ENCODE data around the gene PNPLA7.

PNPLA7 gene

DNA sequence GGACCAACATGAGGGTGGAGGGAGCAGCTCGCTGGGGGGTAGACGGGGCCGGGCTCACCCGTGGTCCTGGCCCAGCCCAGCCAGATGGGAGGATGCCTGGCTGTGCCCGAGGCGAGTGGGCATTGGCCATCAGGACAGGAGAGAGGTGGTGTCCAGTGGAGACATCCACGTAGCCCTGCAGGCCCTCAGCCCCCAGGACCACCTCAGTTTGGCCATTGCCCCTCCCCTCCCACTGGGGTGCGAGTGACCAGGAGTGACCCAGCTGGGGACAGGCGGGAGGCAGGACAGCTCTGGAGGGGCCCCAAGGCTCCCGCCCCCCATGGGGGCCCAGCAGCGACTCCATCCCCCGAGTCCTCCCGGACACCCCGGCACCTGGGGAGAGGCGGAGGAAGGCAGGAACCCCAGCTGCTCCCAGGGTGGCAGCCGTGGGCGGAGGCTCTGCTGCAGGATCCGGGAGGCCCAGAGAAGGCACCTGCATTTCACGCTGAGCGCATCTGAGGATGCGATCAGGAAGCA, 118.7 kb downstream of the PNPLA7 start:
- DNase-seq, result no peak

- DNase-seq, result no peak
These were observed 119.3 kb downstream of the PNPLA7 start for GRCh38 chr9:137430723-137431415.

GRCh38 chr9:137429974-137430722, 120.1 kb downstream of the PNPLA7 start:
- DNase-seq, result no peak

DNA sequence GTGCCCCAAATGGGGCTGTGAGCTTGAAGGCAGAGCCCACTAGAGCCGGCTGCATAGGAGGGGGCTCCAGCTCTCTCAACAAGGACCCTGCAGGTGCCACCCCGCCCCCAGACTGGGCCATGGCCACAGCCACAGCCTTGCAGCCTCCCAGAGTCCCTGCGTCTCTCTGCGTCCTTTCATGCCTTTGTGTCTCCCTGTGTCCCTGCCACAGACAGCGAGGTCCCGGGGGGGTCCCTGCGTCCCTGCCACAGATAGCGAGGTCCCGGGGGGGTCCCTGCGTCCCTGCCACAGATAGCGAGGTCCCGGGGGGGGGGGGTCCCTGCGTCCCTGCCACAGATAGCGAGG, 120.7 kb downstream of the PNPLA7 start:
- no peak for DNase-seq

DNA sequence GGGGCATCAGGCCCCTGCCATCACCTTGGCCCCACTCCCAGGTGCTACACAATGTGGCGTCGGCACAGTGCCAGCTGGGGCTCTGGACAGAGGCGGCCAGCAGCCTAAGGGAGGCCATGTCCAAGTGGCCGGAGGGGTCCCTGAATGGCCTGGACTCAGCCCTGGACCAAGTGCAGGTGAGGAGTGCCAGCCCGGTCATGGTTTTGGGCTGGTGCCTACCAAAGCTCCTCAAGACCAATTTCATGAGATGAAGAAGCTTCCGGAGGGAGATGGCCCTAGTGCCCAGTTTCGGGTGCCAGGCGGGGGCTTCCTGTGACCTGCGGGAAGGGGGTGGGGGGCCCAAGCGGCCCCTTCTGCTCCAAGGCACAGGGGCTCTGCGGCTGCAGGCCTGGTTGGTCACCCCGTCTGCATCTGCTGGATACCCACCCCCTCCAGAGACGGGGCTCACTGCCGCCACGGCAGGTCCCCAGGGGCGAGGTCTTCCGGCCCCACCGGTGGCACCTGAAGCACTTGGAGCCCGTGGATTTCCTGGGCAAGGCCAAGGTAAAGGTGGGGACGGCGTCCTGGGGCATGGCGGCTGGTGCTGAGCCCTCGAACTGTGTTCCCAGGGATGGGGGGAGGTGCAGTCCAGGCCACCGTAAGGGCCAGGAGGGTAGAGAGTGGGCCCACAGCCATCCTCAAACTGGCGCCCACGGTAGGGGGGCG, 121.2 kb downstream of the PNPLA7 start:
- DNase-seq, result no peak

DNA sequence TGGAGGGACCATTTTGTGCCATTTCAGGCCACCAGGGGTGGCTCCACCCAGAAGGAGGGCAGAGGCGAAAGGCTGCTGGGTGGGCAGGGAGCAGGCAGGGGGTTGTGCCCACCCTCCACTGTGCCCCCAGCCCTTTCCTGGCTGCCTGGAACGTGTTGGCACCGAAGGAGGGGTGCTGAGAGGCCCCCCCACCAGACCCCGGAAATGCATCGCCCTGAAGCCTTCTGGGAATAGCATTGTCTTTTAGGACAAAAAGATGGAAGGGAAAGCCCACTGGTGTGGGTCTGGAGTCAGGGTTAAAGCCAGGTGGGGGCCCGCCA, 121.9 kb downstream of the PNPLA7 start:
- DNase-seq, result no peak

- DNase-seq, result no peak
These were observed 122.5 kb downstream of the PNPLA7 start for GRCh38 chr9:137427454-137428310.

DNA sequence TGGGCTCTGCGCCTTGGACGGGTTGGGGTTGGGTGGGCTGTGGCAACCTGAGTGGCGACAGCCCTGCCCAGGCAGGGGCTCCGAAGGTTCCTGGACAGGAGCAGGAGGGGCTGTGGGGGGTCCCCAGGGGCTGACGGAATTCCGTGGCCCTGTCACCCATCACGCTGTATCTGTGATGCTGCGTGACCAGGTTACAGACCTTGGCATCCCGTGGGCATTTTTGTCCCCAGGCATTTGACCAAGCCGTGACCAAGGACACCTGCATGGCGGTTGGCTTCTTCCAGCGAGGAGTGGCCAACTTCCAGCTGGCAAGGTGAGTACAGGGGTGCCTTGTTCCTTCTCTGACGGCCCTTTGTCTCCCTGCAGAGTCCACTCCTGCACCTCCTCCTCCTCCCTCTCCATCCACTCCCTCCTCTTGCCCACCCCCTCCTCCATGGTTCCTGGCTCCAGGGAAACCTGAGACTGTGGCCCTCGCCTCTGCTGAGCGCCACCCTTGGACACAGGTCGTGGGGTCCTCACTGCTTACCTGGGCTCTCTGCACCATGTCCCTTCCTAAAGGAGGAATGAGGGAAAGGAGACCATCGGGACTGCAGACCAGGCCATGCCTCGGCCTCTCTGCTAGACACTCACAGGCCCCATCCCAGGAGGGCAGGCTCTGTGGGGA, 124.1 kb downstream of the PNPLA7 start:
- DNase-seq, result no peak

- no peak for DNase-seq
These were observed 126.5 kb downstream of the PNPLA7 start for GRCh38 chr9:137423514-137424291.

DNA sequence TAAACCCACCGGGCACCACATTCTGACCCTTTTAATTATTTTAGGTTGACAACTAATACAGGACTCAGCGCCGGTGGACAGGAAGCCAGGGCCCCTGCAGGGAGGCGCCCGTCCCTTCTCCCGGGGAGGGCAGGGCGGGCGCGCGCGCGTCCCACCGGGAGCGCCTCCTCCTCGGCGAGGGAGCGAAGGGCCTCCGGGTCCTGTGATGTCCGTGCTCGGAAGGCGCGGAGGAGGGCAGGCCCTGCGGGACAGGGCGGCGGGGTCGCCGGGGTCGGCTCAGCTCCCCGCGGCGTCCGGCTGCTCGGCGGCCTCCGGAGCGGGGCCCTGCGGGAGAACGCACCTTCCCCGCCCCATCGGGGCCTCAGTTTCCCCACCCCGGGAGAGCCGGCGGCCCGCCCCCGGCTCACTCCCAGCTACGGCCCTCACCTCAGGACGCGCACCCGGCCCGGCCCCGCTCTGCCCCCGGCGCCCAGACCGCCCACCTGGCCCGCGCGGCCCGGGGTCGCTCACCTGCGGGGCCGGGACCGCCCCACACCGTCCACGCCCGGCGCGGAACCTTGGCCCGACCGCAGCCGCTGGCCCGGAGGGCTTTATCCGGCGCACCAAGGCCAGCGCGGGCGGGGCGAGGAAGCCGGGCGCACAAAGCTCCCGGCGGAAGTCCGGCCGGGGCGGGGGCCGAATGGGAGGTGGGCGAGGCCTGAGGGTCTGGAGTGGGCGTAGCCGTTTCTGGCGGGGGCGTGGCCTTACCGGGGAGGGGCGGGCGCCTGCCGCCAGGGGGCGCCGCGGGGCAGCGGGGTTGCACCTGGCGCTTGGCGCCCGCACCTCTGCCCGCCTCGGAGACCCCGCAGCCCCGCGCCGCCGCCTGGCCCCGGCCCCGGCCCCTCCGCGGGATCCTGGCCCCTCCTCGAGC, 127.3 kb downstream of the PNPLA7 start, which contains the start of the genes EXD3 and NOXA1:
EXD3 (minus strand) TSS at position 559 of the 910 bp plus-strand sequence. CDS start 27,805 bp downstream, outside the sequence.
NOXA1 (plus strand) TSS at position 790 of the 910 bp plus-strand sequence. CDS start 137 bp downstream, outside the sequence.
- DNase-seq, result peak; percentile 95 to 96

DNA sequence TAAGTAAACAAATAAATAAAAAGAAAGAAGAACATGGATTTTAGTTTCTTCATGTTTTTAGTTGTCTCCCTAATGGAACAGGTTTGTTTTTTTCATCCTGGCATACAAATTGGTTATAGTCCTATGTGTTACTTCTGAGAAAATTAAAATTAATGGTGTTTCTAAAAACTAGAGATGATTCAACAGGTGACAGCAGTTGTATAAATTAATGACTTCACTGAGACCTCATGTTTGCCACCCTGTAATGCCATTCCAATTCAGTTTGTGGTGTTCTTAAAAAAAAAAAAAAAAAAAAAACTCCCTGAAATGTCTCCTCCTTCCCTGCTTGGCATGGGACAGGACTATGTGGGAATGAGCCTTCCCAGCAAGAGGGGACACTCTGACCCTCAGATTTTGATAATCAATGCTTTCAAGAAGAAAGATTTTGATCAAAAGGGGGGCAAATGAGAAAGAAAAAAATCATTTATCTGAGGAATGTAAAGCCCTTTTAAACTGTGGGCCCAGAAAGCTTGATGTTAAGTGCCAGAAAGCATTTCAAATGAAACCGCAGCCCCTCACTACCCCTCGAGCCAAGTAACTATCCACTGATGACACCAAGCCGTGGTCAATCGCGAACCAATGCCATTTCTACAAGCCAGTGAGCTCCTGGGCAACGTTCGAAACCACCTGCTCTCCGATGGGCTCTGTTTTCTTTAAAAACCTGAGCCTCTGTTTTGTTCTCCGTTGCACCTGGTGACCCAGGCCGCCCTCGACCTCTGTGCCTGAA, 128.2 kb downstream of the PNPLA7 start:
- DNase-seq, result no peak

GRCh38 chr9:137417161-137418021, 132.8 kb downstream of the PNPLA7 start:
- no peak for DNase-seq

- DNase-seq, result no peak
These were observed 133.5 kb downstream of the PNPLA7 start for GRCh38 chr9:137416563-137417151.

GRCh38 chr9:137416006-137416562, 134.1 kb downstream of the PNPLA7 start:
- DNase-seq, result no peak

- no peak for DNase-seq
These were observed 134.8 kb downstream of the PNPLA7 start for GRCh38 chr9:137415451-137415850.

DNA sequence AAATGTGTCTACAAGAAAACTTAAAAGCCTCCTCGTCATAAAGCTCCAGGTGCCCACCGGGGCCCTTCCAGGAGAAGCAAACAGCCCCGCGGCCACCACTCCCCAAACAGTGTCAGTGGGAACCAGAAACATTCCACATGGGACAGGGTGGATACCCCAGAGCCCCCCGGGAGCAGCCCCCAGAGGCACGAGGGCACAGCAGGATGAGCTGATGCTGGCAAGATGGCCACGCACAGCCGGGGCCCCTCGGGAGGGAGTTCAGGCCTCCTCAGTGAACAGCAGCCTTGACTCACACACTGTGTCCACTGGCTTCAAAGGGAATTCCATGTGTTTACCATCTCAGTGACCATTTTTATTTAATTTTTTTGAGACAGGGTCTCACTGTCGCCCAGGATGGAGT, 137.8 kb downstream of the PNPLA7 start:
- no peak for DNase-seq

- peak; percentile 64 to 70 for DNase-seq
These were observed 138.4 kb downstream of the PNPLA7 start for GRCh38 chr9:137411645-137412380.

All from activated CD4-positive, alpha-beta T cell treated with anti-CD3 and anti-CD28 coated beads, Interleukin-2, amount 50 U/mL, for 48 hours (primary cell).